Stimulated activated CD4-positive, alpha-beta T cell treated with anti-CD3 and anti-CD28 coated beads, Interleukin-12 subunit alpha, Interleukin-12 subunit beta, amount 100 ng/mL, for 24 hours (primary cell): ENCODE results near the gene RHOF.

Experiments
- DNase-seq, 2 experiments: peaks; one replicate each; pipeline ENCODE4 v3.0.0-alpha.2; 2020; ENCODE audit warnings: low read depth in 2 of 2

RHOF gene

GRCh38 chr12:121819212-121819949 is 25.9 kb upstream of the RHOF start:
- no peak for DNase-seq

- DNase-seq = no peak
Measured at GRCh38 chr12:121817648-121818043, 24.2 kb upstream of the RHOF start.

- no peak for DNase-seq
Measured at GRCh38 chr12:121816925-121817647, 23.6 kb upstream of the RHOF start.

GRCh38 chr12:121815263-121815662 is 21.8 kb upstream of the RHOF start:
- DNase-seq = no peak

- DNase-seq = no peak
Measured at GRCh38 chr12:121814429-121815119, 21.1 kb upstream of the RHOF start.

- DNase-seq = no peak
Measured at GRCh38 chr12:121813951-121814350, 20.5 kb upstream of the RHOF start.

- no peak for DNase-seq
Measured at GRCh38 chr12:121812921-121813896, 19.7 kb upstream of the RHOF start.

- peak in 1 of 2 experiments; percentile 43 for DNase-seq
Measured at GRCh38 chr12:121812320-121812871, 18.9 kb upstream of the RHOF start.

- peak in 1 of 2 experiments; percentile 59 for DNase-seq
Measured at GRCh38 chr12:121811434-121812319, 18.2 kb upstream of the RHOF start.

GRCh38 chr12:121810833-121811433 is 17.4 kb upstream of the RHOF start:
- DNase-seq = no peak

- DNase-seq = no peak
Measured at GRCh38 chr12:121810234-121810817, 16.8 kb upstream of the RHOF start.

- DNase-seq = no peak
Measured at GRCh38 chr12:121809712-121810116, 16.2 kb upstream of the RHOF start.

- no peak for DNase-seq
Measured at GRCh38 chr12:121808623-121809022, 15.1 kb upstream of the RHOF start.

- DNase-seq = no peak
Measured at GRCh38 chr12:121807642-121808347, 14.3 kb upstream of the RHOF start.

- no peak for DNase-seq
Measured at GRCh38 chr12:121806546-121807423, 13.3 kb upstream of the RHOF start.

- DNase-seq = no peak
Measured at GRCh38 chr12:121806009-121806545, 12.6 kb upstream of the RHOF start.
